IMR-90 (cell line): ENCODE data around the gene FPR2. TPM values are rescaled to one million over a fixed set of nuclear protein-coding genes. Genes with fewer than 3 reads are reported as not detected.

ENCODE experiments used
- ATAC-seq: fragments of 200-7000 bp; cut with Tn5 transposase; 2 replicates; pipeline ENCODE4 v1.9.1; 2020; ENCODE audit warnings: low read depth, mild to moderate bottlenecking, moderate library complexity
- BruUV-seq: library from RNA; stranded (reverse); fragments of 400-500 nt; replicated peaks from 2 replicates; lab custom pipeline; 2021; lab: Mats Ljungman, UMichigan
- CTCF ChIA-PET: fragments of 300-600 bp; formaldehyde crosslinking; extraction: SDS; loops from one replicate; lab custom pipeline; 2021; ENCODE audit warnings: antibody characterized with exemption; lab: Yijun Ruan, JAX
- POLR2A ChIA-PET: fragments of 300-600 bp; sonication (Branson Sonifier 250); formaldehyde crosslinking; loops from one replicate; lab custom pipeline; 2022; ENCODE audit warnings: antibody characterized with exemption; ENCODE audit not compliant: unreplicated experiment; lab: Charles Lee
- DNase-seq: peaks from one replicate; pipeline ENCODE4 v3.0.0; 2013
- H2AFZ ChIP-seq: replicated peaks from 2 replicates; pipeline ENCODE3; 2013; ENCODE audit warnings: low read length, mild to moderate bottlenecking; ENCODE audit not compliant: poor library complexity
- H2AK5ac ChIP-seq: 2 replicates; pipeline ENCODE4 v1.6.1; 2013; ENCODE audit warnings: low read depth, low read length, inconsistent platforms
- H2AK9ac ChIP-seq: replicated peaks from 2 replicates; pipeline ENCODE3; 2013; ENCODE audit warnings: mild to moderate bottlenecking, low read depth, low read length, moderate library complexity; ENCODE audit not compliant: poor library complexity
- H2BK120ac ChIP-seq: 2 replicates; pipeline ENCODE4 v1.6.1; 2013; ENCODE audit warnings: low read depth, low read length, inconsistent platforms
- H2BK15ac ChIP-seq: 3 replicates; pipeline ENCODE4 v1.6.1; 2013; ENCODE audit warnings: low read depth, low read length, inconsistent platforms
- H2BK20ac ChIP-seq: 2 replicates; pipeline ENCODE4 v1.6.1; 2013; ENCODE audit warnings: low read depth, mild to moderate bottlenecking, inconsistent platforms, low read length, moderate library complexity
- H2BK5ac ChIP-seq: 2 replicates; pipeline ENCODE4 v1.6.1; 2013; ENCODE audit warnings: mild to moderate bottlenecking, low read depth, low read length, inconsistent platforms; ENCODE audit not compliant: poor library complexity, severe bottlenecking
- H3K14ac ChIP-seq: replicated peaks from 2 replicates; pipeline ENCODE4 v1.6.1; 2013; ENCODE audit warnings: low read depth, low read length, inconsistent platforms
- H3K18ac ChIP-seq: 2 replicates; pipeline ENCODE4 v1.6.1; 2013; ENCODE audit warnings: low read depth, low read length, control low read depth
- H3K23ac ChIP-seq: 2 replicates; pipeline ENCODE4 v1.6.1; 2013; ENCODE audit warnings: low read depth, low read length, inconsistent platforms
- H3K27ac ChIP-seq: 2 replicates; pipeline ENCODE4 v1.5.1; 2013; ENCODE audit warnings: mild to moderate bottlenecking, control low read depth, low read length; ENCODE audit not compliant: insufficient read depth
- H3K27me3 ChIP-seq: 2 replicates; pipeline ENCODE4 v1.6.1; 2013; ENCODE audit warnings: low read length; ENCODE audit not compliant: control insufficient read depth, insufficient read depth
- H3K36me3 ChIP-seq: 2 replicates; pipeline ENCODE4 v1.6.1; 2013; ENCODE audit warnings: low read length, mixed read lengths; ENCODE audit not compliant: control insufficient read depth, insufficient read depth
- H3K4ac ChIP-seq: 2 replicates; pipeline ENCODE4 v1.6.1; 2013; ENCODE audit warnings: low read depth, low read length, inconsistent platforms
- H3K4me1 ChIP-seq: 2 replicates; pipeline ENCODE4 v1.6.1; 2013; ENCODE audit warnings: low read length, mixed read lengths; ENCODE audit not compliant: control insufficient read depth, insufficient read depth
- H3K4me2 ChIP-seq: 2 replicates; pipeline ENCODE4 v1.6.1; 2013; ENCODE audit warnings: low read depth, mild to moderate bottlenecking, control low read depth, low read length, moderate library complexity
- H3K4me3 ChIP-seq: 2 replicates; pipeline ENCODE4 v1.5.1; 2013; ENCODE audit warnings: low read depth, mild to moderate bottlenecking, control low read depth, low read length, moderate library complexity; ENCODE audit not compliant: insufficient read depth
- H3K56ac ChIP-seq: 2 replicates; pipeline ENCODE4 v1.6.1; 2013; ENCODE audit warnings: low read length, inconsistent platforms; ENCODE audit not compliant: insufficient read depth; ENCODE audit errors: extremely low read depth
- H3K79me1 ChIP-seq, 2 experiments: 2 replicates each; pipeline ENCODE4 v1.6.1; 2013; ENCODE audit warnings: low read length in 2 of 2, inconsistent platforms in 1 of 2, low read depth in 1 of 2
- H3K9ac ChIP-seq: 2 replicates; pipeline ENCODE4 v1.6.1; 2013; ENCODE audit warnings: low read depth, low read length, control low read depth
- H3K9me1 ChIP-seq: 2 replicates; pipeline ENCODE4 v1.6.1; 2013; ENCODE audit warnings: low read length, inconsistent platforms; ENCODE audit not compliant: insufficient read depth
- H3K9me3 ChIP-seq: 2 replicates; pipeline ENCODE4 v1.6.1; 2013; ENCODE audit warnings: low read length; ENCODE audit not compliant: control insufficient read depth, insufficient read depth
- H4K20me1 ChIP-seq: 2 replicates; pipeline ENCODE4 v1.6.1; 2013; ENCODE audit warnings: low read length, inconsistent platforms; ENCODE audit not compliant: insufficient read depth
- H4K5ac ChIP-seq: 2 replicates; pipeline ENCODE4 v1.6.1; 2013; ENCODE audit warnings: mild to moderate bottlenecking, low read depth, low read length, control low read depth
- H4K8ac ChIP-seq, 2 experiments: 2 replicates each; pipeline ENCODE4 v1.6.1; 2013; ENCODE audit warnings: low read depth in 2 of 2, low read length in 2 of 2, control low read depth in 1 of 2, inconsistent platforms in 1 of 2
- H4K91ac ChIP-seq: 2 replicates; pipeline ENCODE4 v1.6.1; 2013; ENCODE audit warnings: low read depth, low read length, inconsistent platforms; ENCODE audit not compliant: insufficient read depth
- CEBPB ChIP-seq: IDR thresholded peaks from 2 replicates; pipeline ENCODE4 v1.6.1; 2012; ENCODE audit warnings: low read depth, low read length, improper control_type of control experiment
- CHD1 ChIP-seq: IDR thresholded peaks from 2 replicates; pipeline ENCODE4 v1.6.1; 2012; ENCODE audit warnings: low read depth, low read length, improper control_type of control experiment
- ELK1 ChIP-seq: fragments of 150-350 bp; IDR thresholded peaks from 2 replicates; pipeline ENCODE4 v1.6.1; 2016; ENCODE audit warnings: low read depth, mild to moderate bottlenecking, low read length, moderate library complexity, borderline replicate concordance
- FOS ChIP-seq: fragments of 150-350 bp; IDR thresholded peaks from 2 replicates; pipeline ENCODE4 v1.6.1; 2016; ENCODE audit warnings: low read depth, low read length
- MAZ ChIP-seq: IDR thresholded peaks from 2 replicates; pipeline ENCODE4 v1.6.1; 2012; ENCODE audit warnings: low read depth, mild to moderate bottlenecking, low read length, improper control_type of control experiment, moderate library complexity, borderline replicate concordance
- RAD21 ChIP-seq: IDR thresholded peaks from 2 replicates; pipeline ENCODE4 v1.6.1; 2012; ENCODE audit warnings: low read length, improper control_type of control experiment
- RCOR1 ChIP-seq: IDR thresholded peaks from 2 replicates; pipeline ENCODE4 v1.6.1; 2012; ENCODE audit warnings: mild to moderate bottlenecking, low read length, improper control_type of control experiment; ENCODE audit not compliant: insufficient replicate concordance
- WGBS, 2 experiments: methylation state at CpG; one replicate each; pipeline versions ENCODE4 v1.1.5 to v1.1.7; 2013; ENCODE audit warnings: missing lambda C conversion rate in 2 of 2; ENCODE audit not compliant: insufficient read length in 1 of 2; ENCODE audit errors: extremely low coverage in 2 of 2; 5-methylcytosine and 5-hydroxymethylcytosine counted together
- dilution Hi-C: fragments of 300-500 bp; cut with HindIII; formaldehyde crosslinking; loops from one replicate; pipeline ENCODE4 v1.14.3; 2018; ENCODE audit warnings: low sequenced_read_pairs; ENCODE audit not compliant: unreplicated experiment
- in situ Hi-C: fragments of 300-500 bp; cut with MboI; formaldehyde crosslinking; loops from 3 replicates; pipeline ENCODE4 v1.14.3; 2019; ENCODE audit warnings: low sequenced_read_pairs, inconsistent platforms, mixed read lengths
- intact Hi-C: fragments of 100-400 bp; cut with micrococcal nuclease; formaldehyde crosslinking; loops from 2 replicates; pipeline ENCODE4 v1.10.0; 2022
- polyA plus RNA-seq, 3 experiments: library from polyadenylated mRNA; depleted of rRNA; stranded (reverse); fragments of >200 nt; gene quantifications; 2 replicates each; pipeline ENCODE4 v1.2.3, GENCODE V29; 2012; ENCODE audit warnings: low replicate concordance in 1 of 3
- total RNA-seq: library from RNA; depleted of rRNA; stranded (reverse); fragments of >200 nt; gene quantifications from 2 replicates; pipeline ENCODE4 v1.2.3, GENCODE V29; 2012

Gene FPR2
- total and polyA plus RNA-seq, 2 of the 4 experiments (the other 2 are of a cell fraction) = not detected

GRCh38 chr19:51779181-51779580 lies 18.2 kb downstream of the FPR2 start:
- POLR2A ChIA-PET = no interaction called here
- Histone ChIP-seq H3K23ac (no peak overlapping the region), H3K4me2 (no peak overlapping the region), H3K4me3 (no peak overlapping the region), H3K14ac (no peak overlapping the region), H2AK9ac (no peak overlapping the region), H3K27me3 (peaks cover 2% of the 10 kb centered on the region; the same call in 1 of the 2 replicates), H2AK5ac (no peak overlapping the region), H3K36me3 (no peaks in the 10 kb centered on the region), H3K18ac (no peak overlapping the region), H3K4ac (no peak overlapping the region), H2BK120ac (no peak overlapping the region), H3K4me1 (no peaks in the 10 kb centered on the region), H4K5ac (no peak overlapping the region), H2AFZ (no peak overlapping the region), H4K8ac (no peak overlapping the region), H4K91ac (no peak overlapping the region), H3K9ac (no peak overlapping the region), H2BK15ac (no peak overlapping the region), H3K9me3 (no peaks in the 10 kb centered on the region), H3K56ac (no peak overlapping the region), H2BK20ac (no peak overlapping the region), H3K9me1 (no peaks in the 10 kb centered on the region), H4K20me1 (no peaks in the 10 kb centered on the region), H2BK5ac (no peak overlapping the region), H3K79me1 (no peaks in the 10 kb centered on the region), H3K27ac (no peak overlapping the region)
- BruUV-seq = no TSS peak
- in situ Hi-C loops (loop anchor here (10.0 kb wide), 1 partner anchor 114 kb away; no protein-coding TSS in a partner anchor), dilution Hi-C loops (no loop called here), intact Hi-C loops (loop anchor here (2.0 to 5.0 kb wide), 3 partner anchors 114 to 442 kb away; no protein-coding TSS in a partner anchor)
- TF ChIP-seq CHD1 = no peak
- no peak for TF ChIP-seq ELK1
- TF ChIP-seq MAZ = no peak
- TF ChIP-seq CEBPB = no peak
- TF ChIP-seq FOS = no peak
- no peak for TF ChIP-seq RAD21
- TF ChIP-seq RCOR1 = no peak
- ATAC-seq (no peak), DNase-seq (no peak)
- WGBS, 2 experiments = no CpG with 5 or more reads among the region's 1 CpG
- CTCF ChIA-PET = no interaction called here
